PC-9 (cell line): Measurements from ENCODE around the gene COL4A4.

ENCODE experiments used
- CTCF ChIP-seq: fragments of 200-600 bp; sonication (generic); conservative IDR thresholded peaks from 2 replicates; pipeline ENCODE4 v1.6.1; 2017; ENCODE audit warnings: mixed run types, antibody characterized with exemption, mild to moderate bottlenecking, moderate library complexity
- EZH2 ChIP-seq: fragments of 200-600 bp; sonication (generic); IDR thresholded peaks from 2 replicates; pipeline ENCODE4 v1.8.0; 2017; ENCODE audit warnings: antibody characterized with exemption, low read depth

GRCh38 chr2:226978300-226978699 is 185.7 kb downstream of the COL4A4 start:
- TF ChIP-seq CTCF (no peak), EZH2 (no peak)
